K562 (cell line): ENCODE measurements around the gene ITGAL. TPM values are rescaled to one million over a fixed set of nuclear protein-coding genes. Genes with fewer than 3 reads are reported as not detected.

ENCODE experiments used
- ATAC-seq: fragments of 200-7000 bp; cut with Tn5 transposase; 3 replicates; pipeline ENCODE4 v1.9.1; 2020; ENCODE audit warnings: moderate library complexity
- BruUV-seq: library from RNA; stranded (reverse); fragments of 400-500 nt; replicated peaks from 2 replicates; lab custom pipeline; 2021; lab: Mats Ljungman, UMichigan
- CTCF ChIA-PET: fragments of 300-600 bp; formaldehyde crosslinking; extraction: SDS; loops from one replicate; lab custom pipeline; 2021; ENCODE audit warnings: low intra/inter-chr PET ratio; lab: Yijun Ruan, JAX
- POLR2A ChIA-PET: fragments of 300-600, 350-650 bp; sonication (Branson Sonifier 250); formaldehyde crosslinking; extraction: SDS; loops from one replicate; lab custom pipeline; 2021; ENCODE audit warnings: antibody characterized with exemption, inconsistent platforms; lab: Yijun Ruan, JAX
- DNase-seq, 4 experiments: peaks; one replicate each; pipeline versions ENCODE4 v3.0.0 to v3.0.0-alpha.2; 2011 to 2018; ENCODE audit warnings: low spot score in 3 of 4, mixed read lengths in 3 of 4; ENCODE audit errors: extremely low read depth in 1 of 4
- FAIRE-seq: peaks from 2 replicates; lab custom pipeline; 2011; peaks lifted over from hg19 to GRCh38; lab: Jason Lieb, UNC
- H2AFZ ChIP-seq: 2 replicates; pipeline ENCODE4 v1.6.0; 2011; ENCODE audit warnings: low read depth, low read length, control low read depth, inconsistent platforms
- H3K27ac ChIP-seq: fragments of 200-600 bp; 3 replicates; pipeline ENCODE4 v1.8.0; 2011; ENCODE audit warnings: low read depth, mild to moderate bottlenecking, control low read depth, inconsistent platforms, low read length, moderate library complexity, mixed read lengths; ENCODE audit errors: extremely low read depth
- H3K27me3 ChIP-seq, 2 experiments: fragments of 300-600 bp in 1 of 2; 2 replicates in 1 of 2; 3 replicates in 1 of 2; pipeline versions ENCODE4 v1.6.0 to v1.8.0; 2011; ENCODE audit warnings: inconsistent platforms in 2 of 2, low read length in 2 of 2, mild to moderate bottlenecking in 1 of 2, mixed read lengths in 1 of 2, moderate library complexity in 1 of 2; ENCODE audit not compliant: control insufficient read depth in 2 of 2, insufficient read depth in 2 of 2
- H3K36me3 ChIP-seq: fragments of 300-600 bp; 3 replicates; pipeline ENCODE4 v1.8.0; 2011; ENCODE audit warnings: mild to moderate bottlenecking, low read length, inconsistent platforms; ENCODE audit not compliant: control insufficient read depth, insufficient read depth
- H3K4me1 ChIP-seq, 2 experiments: fragments of 200-600 bp in 1 of 2; replicated peaks in 1 of 2; 2 replicates in 1 of 2; 3 replicates in 1 of 2; pipeline versions ENCODE4 v1.5.1 to v1.8.0; 2011; ENCODE audit warnings: inconsistent platforms in 2 of 2, low read length in 2 of 2, mild to moderate bottlenecking in 1 of 2, mixed read lengths in 1 of 2, moderate library complexity in 1 of 2; ENCODE audit not compliant: control insufficient read depth in 2 of 2, insufficient read depth in 2 of 2
- H3K4me2 ChIP-seq: 2 replicates; pipeline ENCODE4 v1.6.1; 2011; ENCODE audit warnings: low read length, control low read depth, inconsistent platforms, mixed read lengths; ENCODE audit not compliant: insufficient read depth
- H3K4me3 ChIP-seq: fragments of 200-600 bp; sonication (generic), shearing (Covaris generic); 2 replicates; pipeline ENCODE4 v1.5.1; 2016; ENCODE audit warnings: control low read depth, inconsistent platforms
- H3K79me2 ChIP-seq: fragments of 200-600 bp; 3 replicates; pipeline ENCODE4 v1.8.0; 2011; ENCODE audit warnings: low read length, inconsistent platforms; ENCODE audit not compliant: control insufficient read depth, insufficient read depth
- H3K9ac ChIP-seq, 2 experiments: 2 replicates each; pipeline versions ENCODE4 v1.6.0 to v1.6.1; 2011; ENCODE audit warnings: low read depth in 2 of 2, low read length in 2 of 2, control low read depth in 1 of 2, inconsistent platforms in 1 of 2, mild to moderate bottlenecking in 1 of 2, mixed read lengths in 1 of 2; ENCODE audit not compliant: insufficient read depth in 1 of 2
- H3K9me1 ChIP-seq: one replicate; pipeline ENCODE4 v1.6.0; 2011; ENCODE audit warnings: inconsistent platforms, mild to moderate bottlenecking, low read length, moderate library complexity; ENCODE audit not compliant: control insufficient read depth, insufficient read depth
- H3K9me3 ChIP-seq: replicated peaks from 2 replicates; pipeline ENCODE4 v1.5.1; 2011; ENCODE audit warnings: low read depth, low read length, inconsistent platforms; ENCODE audit not compliant: control insufficient read depth, insufficient read depth
- H4K20me1 ChIP-seq: replicated peaks from 2 replicates; pipeline ENCODE4 v1.6.1; 2011; ENCODE audit warnings: low read length, inconsistent platforms, mixed read lengths; ENCODE audit not compliant: control insufficient read depth, insufficient read depth
- ASH1L ChIP-seq: fragments of 450-650 bp; IDR thresholded peaks from 2 replicates; pipeline ENCODE4 v1.6.1; 2018; ENCODE audit warnings: borderline replicate concordance, mild to moderate bottlenecking, low read depth; ENCODE audit not compliant: partially characterized antibody
- BRF2 ChIP-seq: IDR thresholded peaks from 3 replicates; pipeline ENCODE4 v1.6.1; 2011; ENCODE audit warnings: borderline replicate concordance, mild to moderate bottlenecking; ENCODE audit not compliant: insufficient read length, insufficient read depth
- DACH1 ChIP-seq: fragments of 450-650 bp; IDR thresholded peaks from 2 replicates; pipeline ENCODE4 v1.6.1; 2018; ENCODE audit not compliant: partially characterized antibody
- ETV6 ChIP-seq, 3 experiments: fragments of 150-350 bp in 1 of 3; sonication (generic) in 1 of 3; formaldehyde crosslinking in 1 of 3; IDR thresholded peaks; 2 replicates each; pipeline versions ENCODE4 v1.6.1 to v1.8.0; 2014 to 2022; ENCODE audit warnings: borderline replicate concordance in 2 of 3, low read depth in 2 of 3, antibody characterized with exemption in 1 of 3, low read length in 1 of 3, mild to moderate bottlenecking in 1 of 3, missing genetic modification reagents in 1 of 3
- EZH2 ChIP-seq: IDR thresholded peaks from 2 replicates; pipeline ENCODE4 v1.6.1; 2012; ENCODE audit warnings: low read depth, mild to moderate bottlenecking, inconsistent platforms, low read length, borderline replicate concordance
- FUS ChIP-seq: fragments of 200-400 bp; formaldehyde crosslinking; optimal IDR thresholded peaks from 2 replicates; pipeline ENCODE3; 2017; ENCODE audit warnings: low read depth, low read length
- MAFK ChIP-seq: IDR thresholded peaks from 2 replicates; pipeline ENCODE4 v1.6.1; 2011; ENCODE audit warnings: low read length, improper control_type of control experiment
- TRIM24 ChIP-seq, 2 experiments: fragments of 450-650 bp; IDR thresholded peaks; 2 replicates each; pipeline ENCODE4 v1.6.1; 2016
- USF1 ChIP-seq: sonication (generic); formaldehyde crosslinking; IDR thresholded peaks from 2 replicates; pipeline ENCODE4 v1.9.0; 2022; ENCODE audit warnings: mild to moderate bottlenecking, missing genetic modification reagents
- VEZF1 ChIP-seq: fragments of 200-800 bp; sonication (Bioruptor generic); IDR thresholded peaks from 2 replicates; pipeline ENCODE4 v1.6.1; 2017; ENCODE audit warnings: missing genetic modification characterization, missing compliant biosample characterization
- ZC3H4 ChIP-seq: sonication (generic); formaldehyde crosslinking; IDR thresholded peaks from 2 replicates; pipeline ENCODE4 v1.9.0; 2021; ENCODE audit warnings: missing genetic modification reagents, borderline replicate concordance
- ZNF197 ChIP-seq: fragments of 200-800 bp; sonication (Bioruptor generic); IDR thresholded peaks from 2 replicates; pipeline ENCODE4 v1.6.1; 2016; ENCODE audit warnings: low read depth, missing genetic modification characterization, missing compliant biosample characterization
- ZNF274 ChIP-seq: IDR thresholded peaks from 2 replicates; pipeline ENCODE4 v1.6.1; 2011; ENCODE audit warnings: low read depth, mild to moderate bottlenecking, low read length, moderate library complexity, borderline replicate concordance
- ZNF584 ChIP-seq: fragments of 200-800 bp; sonication (Bioruptor generic); IDR thresholded peaks from 2 replicates; pipeline ENCODE4 v1.6.1; 2016; ENCODE audit warnings: low read depth, mild to moderate bottlenecking, missing genetic modification characterization, missing compliant biosample characterization
- ZNF717 ChIP-seq: fragments of 250-450 bp; sonication (Bioruptor Pico); IDR thresholded peaks from 2 replicates; pipeline ENCODE4 v1.5.0; 2021
- WGBS: fragments of 100-300 bp; shearing (Covaris generic); methylation state at CpG from one replicate; pipeline ENCODE4 v1.1.6; 2016; ENCODE audit warnings: low coverage, mixed read lengths; ENCODE audit not compliant: insufficient coverage; ENCODE audit errors: missing lambda C conversion rate; 5-methylcytosine and 5-hydroxymethylcytosine counted together
- in situ Hi-C: fragments of 300-500 bp; cut with MboI; formaldehyde crosslinking; loops from 4 replicates; pipeline ENCODE4 v1.15.0; 2018; ENCODE audit warnings: inconsistent platforms, mixed read lengths
- intact Hi-C: fragments of 100-400 bp; cut with micrococcal nuclease; formaldehyde crosslinking; loops from 2 replicates; pipeline ENCODE4 v1.14.2; 2022
- polyA plus RNA-seq, 8 experiments: library from polyadenylated mRNA; depleted of rRNA in 4 of 8; stranded (reverse) in 5 of 8; unstranded in 3 of 8; fragments of >200 nt; fragmentation: Nextera tagmentation in 2 of 8; fragmentation: Illumina TruSeq in 1 of 8; extraction: Ambion mirVana in 2 of 8; extraction: Trizol in 1 of 8; gene quantifications; 2 replicates each; pipeline versions ENCODE4 v1.2.1 to v1.2.3, GENCODE V29; 2011 to 2014; ENCODE audit warnings: inconsistent platforms in 1 of 8, missing spikeins in 1 of 8
- total RNA-seq, 7 experiments: library from RNA; depleted of rRNA in 6 of 7; stranded (reverse); fragments of >200 nt in 6 of 7; fragmentation: Illumina TruSeq in 2 of 7; extraction: Trizol in 2 of 7; gene quantifications; 2 replicates each; pipeline versions ENCODE4 v1.2.1 to v1.2.3, GENCODE V29; 2011 to 2021; ENCODE audit warnings: low replicate concordance in 1 of 7

The ITGAL gene
- total and polyA plus RNA-seq, 9 of the 15 experiments (the other 6 are each of a cell fraction or from before 2014, with no cell fraction given) = 0.01 to 0.53 TPM; not detected in 7

GRCh38 chr16:30488764-30489605 lies 16.4 kb downstream of the ITGAL start:
- Histone ChIP-seq H3K4me2 (no peak overlapping the region), H3K9me1 (no peaks in the 10 kb centered on the region), H3K36me3 (no peaks in the 10 kb centered on the region), H3K27ac (no peak overlapping the region), H3K4me3 (no peak overlapping the region), H3K9ac (peak overlapping the region in 1 of 2 experiments; percentile 79; a peak in 2 of 4 replicates), H4K20me1 (no peaks in the 10 kb centered on the region), H3K79me2 (no peaks in the 10 kb centered on the region), H3K9me3 (no peaks in the 10 kb centered on the region), H3K27me3 (no peaks in the 10 kb centered on the region), H2AFZ (0 out of 2 replicates have a peak overlapping the region, but pooled peaks have one; percentile 19), H3K4me1 (peaks cover 7 to 13% of the 10 kb centered on the region in 2 experiments; a peak in 4 of 5 replicates)
- FAIRE-seq (no peak), ATAC-seq (no peak), DNase-seq (peak in 1 of 4 experiments; percentile 6)
- POLR2A ChIA-PET = interaction anchor here (1.0 to 1.1 kb wide), 3 partner anchors 9 to 38 kb away, joined by 3 to 5 read pairs (median 5); no protein-coding TSS in a partner anchor
- BruUV-seq = no TSS peak
- in situ Hi-C loops = no loop called here
- CTCF ChIA-PET = interaction anchor here (0.7 kb wide), 1 partner anchor 100 kb away, joined by 4 read pairs; no protein-coding TSS in a partner anchor
- intact Hi-C loops = no loop called here
- WGBS = 52% methylated on average over 11 of the region's 11 CpGs
- TF ChIP-seq DACH1 (no peak), EZH2 (no peak), USF1 (CRISPR knock-in tag) (no peak), BRF2 (no peak), ZNF717 (no peak), ASH1L (no peak), ZNF274 (no peak), ZNF197 (no peak), ZNF584 (CRISPR knock-in tag) (no peak), ETV6 (IDR thresholded peaks at IDR 0.05; ENCODE audit: borderline replicate concordance in 1 of 2, low read depth in 2 of 2, low read length in 1 of 2) (no peak), ETV6 (CRISPR knock-in tag; IDR thresholded peaks at IDR 0.05; ENCODE audit: borderline replicate concordance) (no peak), ZC3H4 (no peak), MAFK (no peak), FUS (no peak), TRIM24 (IDR thresholded peaks at IDR 0.05) (no peak), VEZF1 (CRISPR knock-in tag) (no peak)
